Lower lobe of right lung (tissue), 2 donors: ENCODE results near the gene DCC. TPM values are rescaled to one million over a fixed set of nuclear protein-coding genes. Genes with fewer than 3 reads are reported as not detected.

Experiments used
- ATAC-seq, 2 donors: fragments of 200-7000 bp; cut with Tn5 transposase; one replicate each; pipeline ENCODE4 v1.9.1; 2020 to 2022; ENCODE audit warnings: mild to moderate bottlenecking in 2 of 2, moderate library complexity in 2 of 2
- DNase-seq: peaks from one replicate; pipeline ENCODE4 v3.0.0-alpha.2; 2020
- H3K27ac ChIP-seq: fragments of 200-600 bp; one replicate; pipeline ENCODE4 v1.8.0; 2022
- H3K27me3 ChIP-seq: fragments of 200-600 bp; one replicate; pipeline ENCODE4 v1.8.0; 2022; ENCODE audit warnings: low read depth
- H3K36me3 ChIP-seq: fragments of 200-600 bp; one replicate; pipeline ENCODE4 v1.8.0; 2022; ENCODE audit warnings: mild to moderate bottlenecking
- H3K4me1 ChIP-seq: fragments of 200-600 bp; one replicate; pipeline ENCODE4 v1.8.0; 2022
- H3K4me3 ChIP-seq: fragments of 200-600 bp; one replicate; pipeline ENCODE4 v1.8.0; 2022; ENCODE audit warnings: mild to moderate bottlenecking
- H3K9me3 ChIP-seq: fragments of 200-600 bp; one replicate; pipeline ENCODE4 v1.8.0; 2022
- intact Hi-C: fragments of 100-400 bp; cut with DNase I; formaldehyde crosslinking; loops from one replicate; pipeline ENCODE4 v1.11.0; 2022
- total RNA-seq: library from RNA; stranded (reverse); fragmentation: NEBNext Ultra II Directional; extraction: Animal tissue kit (Norgen Biotek cat#: 25700); gene quantifications from one replicate; pipeline ENCODE4 v1.2.1, GENCODE V29; 2021
- TF ChIP-seq, protein P1 (sequence below): fragments of 200-600 bp; IDR thresholded peaks from one replicate; pipeline ENCODE4 v1.8.0; 2022; ENCODE audit warnings: antibody characterized with exemption, mild to moderate bottlenecking
- donor health status: DM: no; HTN: yes; CAD: no; lungs with severe emphysema.

The DCC gene
- total RNA-seq, 1 donor from 2014 or later: 4.5 TPM

DNA sequence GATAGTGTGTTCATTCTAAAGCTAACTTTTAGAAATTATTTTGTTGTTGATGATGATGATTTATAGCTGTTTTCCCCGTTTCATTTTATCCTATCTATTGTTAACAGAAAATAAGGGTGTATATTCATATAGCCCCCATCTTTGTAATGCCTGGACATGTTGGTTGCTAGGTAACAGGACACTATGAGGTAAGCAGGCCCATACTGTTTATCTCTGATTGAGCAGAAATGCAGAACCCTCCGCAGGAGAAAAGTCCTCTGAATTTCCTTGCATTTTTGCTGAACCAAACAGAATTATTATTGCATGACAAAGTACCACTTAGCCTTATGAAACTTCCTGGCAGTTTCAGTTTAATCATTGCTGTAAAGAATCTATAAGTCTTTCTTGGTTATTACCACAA, 339.4 kb downstream of the DCC start:
- intact Hi-C loops: no loop called here
- H3K27me3 ChIP-seq: no peaks in the 10 kb centered on the region
- no peaks in the 10 kb centered on the region for H3K4me1 ChIP-seq
- TF ChIP-seq, protein P1, sequence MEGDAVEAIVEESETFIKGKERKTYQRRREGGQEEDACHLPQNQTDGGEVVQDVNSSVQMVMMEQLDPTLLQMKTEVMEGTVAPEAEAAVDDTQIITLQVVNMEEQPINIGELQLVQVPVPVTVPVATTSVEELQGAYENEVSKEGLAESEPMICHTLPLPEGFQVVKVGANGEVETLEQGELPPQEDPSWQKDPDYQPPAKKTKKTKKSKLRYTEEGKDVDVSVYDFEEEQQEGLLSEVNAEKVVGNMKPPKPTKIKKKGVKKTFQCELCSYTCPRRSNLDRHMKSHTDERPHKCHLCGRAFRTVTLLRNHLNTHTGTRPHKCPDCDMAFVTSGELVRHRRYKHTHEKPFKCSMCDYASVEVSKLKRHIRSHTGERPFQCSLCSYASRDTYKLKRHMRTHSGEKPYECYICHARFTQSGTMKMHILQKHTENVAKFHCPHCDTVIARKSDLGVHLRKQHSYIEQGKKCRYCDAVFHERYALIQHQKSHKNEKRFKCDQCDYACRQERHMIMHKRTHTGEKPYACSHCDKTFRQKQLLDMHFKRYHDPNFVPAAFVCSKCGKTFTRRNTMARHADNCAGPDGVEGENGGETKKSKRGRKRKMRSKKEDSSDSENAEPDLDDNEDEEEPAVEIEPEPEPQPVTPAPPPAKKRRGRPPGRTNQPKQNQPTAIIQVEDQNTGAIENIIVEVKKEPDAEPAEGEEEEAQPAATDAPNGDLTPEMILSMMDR: no peak
- ATAC-seq (no peak), DNase-seq (no peak)
- H3K27ac ChIP-seq: no peak overlapping the region
- no peak overlapping the region for H3K4me3 ChIP-seq
- H3K36me3 ChIP-seq: no peaks in the 10 kb centered on the region
- H3K9me3 ChIP-seq: no peaks in the 10 kb centered on the region

DNA sequence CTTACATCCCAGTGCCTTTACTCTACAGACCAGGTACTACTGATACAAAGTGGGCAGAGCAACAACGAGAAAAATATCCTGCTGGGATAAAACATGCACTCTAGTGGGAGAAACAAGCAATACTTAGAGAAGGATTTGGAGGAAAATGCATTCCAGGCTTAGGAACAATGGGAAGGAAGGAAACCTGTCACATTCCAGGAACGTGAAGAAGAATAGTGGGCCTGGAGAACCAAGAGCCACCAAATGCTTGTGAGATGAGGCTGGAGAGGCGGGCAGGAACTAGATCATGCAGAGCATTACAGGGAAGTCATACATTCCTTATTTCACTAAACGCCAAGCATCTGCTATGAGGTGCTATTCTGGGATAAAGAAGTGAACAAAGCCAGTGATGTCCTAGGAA, 342.3 kb downstream of the DCC start:
- no peak for ATAC-seq
- Histone ChIP-seq H3K36me3 (no peaks in the 10 kb centered on the region), H3K4me3 (no peak overlapping the region), H3K9me3 (no peaks in the 10 kb centered on the region), H3K27ac (no peak overlapping the region), H3K4me1 (no peaks in the 10 kb centered on the region), H3K27me3 (no peaks in the 10 kb centered on the region)
- DNase-seq: no peak
- intact Hi-C loops: no loop called here
- TF ChIP-seq, protein P1: no peak

DNA sequence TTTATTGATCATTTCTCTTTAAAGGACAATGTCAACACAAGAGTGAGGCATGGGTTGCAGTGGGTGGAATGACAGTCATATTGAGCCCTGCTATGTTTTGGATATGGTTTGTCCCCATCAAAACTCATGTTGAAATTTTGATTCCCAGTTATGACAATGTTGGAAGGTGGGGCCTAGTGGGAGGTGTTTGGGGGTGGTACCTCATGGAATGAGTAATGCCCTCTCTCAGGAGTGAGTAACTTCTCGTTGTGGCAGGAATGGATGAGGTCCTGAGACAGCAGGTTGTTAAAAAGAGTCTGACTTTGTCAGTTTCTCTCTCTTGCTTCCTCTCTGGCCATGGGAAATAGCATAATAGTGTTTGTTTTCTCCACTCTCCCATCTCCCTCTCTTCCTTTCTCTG, 345.3 kb downstream of the DCC start:
- Histone ChIP-seq H3K4me1 (no peaks in the 10 kb centered on the region), H3K27ac (no peak overlapping the region), H3K36me3 (no peaks in the 10 kb centered on the region), H3K9me3 (no peaks in the 10 kb centered on the region), H3K4me3 (no peak overlapping the region), H3K27me3 (no peaks in the 10 kb centered on the region)
- no peak for DNase-seq
- no peak for ATAC-seq
- intact Hi-C loops: no loop called here
- TF ChIP-seq, protein P1: no peak

DNA sequence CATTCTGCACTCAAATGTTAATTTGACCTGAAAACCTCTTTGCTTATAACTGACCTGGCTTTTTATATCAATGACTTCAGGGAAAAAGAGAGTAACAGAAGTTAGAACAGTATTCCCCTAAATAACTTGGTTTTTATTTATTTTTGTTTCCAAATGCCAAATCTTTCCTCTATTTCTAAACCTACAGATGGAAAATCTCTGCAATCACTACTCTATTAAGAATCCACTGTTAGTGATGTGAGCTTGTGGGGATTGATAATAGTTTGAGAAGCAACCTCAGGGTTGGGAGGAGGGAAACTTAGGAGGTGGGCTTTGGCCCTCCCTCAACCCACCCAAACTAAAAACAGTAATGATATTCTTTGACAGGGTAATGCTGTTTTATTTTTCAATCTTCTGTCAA, 351.8 kb downstream of the DCC start:
- Histone ChIP-seq H3K27ac (no peak overlapping the region), H3K4me3 (no peak overlapping the region), H3K27me3 (no peaks in the 10 kb centered on the region), H3K9me3 (no peaks in the 10 kb centered on the region), H3K36me3 (no peaks in the 10 kb centered on the region), H3K4me1 (no peaks in the 10 kb centered on the region)
- DNase-seq (no peak), ATAC-seq (no peak)
- TF ChIP-seq, protein P1: no peak
- intact Hi-C loops: loop anchor here (10.0 kb wide), 1 partner anchor 77 kb away; no protein-coding TSS in a partner anchor

DNA sequence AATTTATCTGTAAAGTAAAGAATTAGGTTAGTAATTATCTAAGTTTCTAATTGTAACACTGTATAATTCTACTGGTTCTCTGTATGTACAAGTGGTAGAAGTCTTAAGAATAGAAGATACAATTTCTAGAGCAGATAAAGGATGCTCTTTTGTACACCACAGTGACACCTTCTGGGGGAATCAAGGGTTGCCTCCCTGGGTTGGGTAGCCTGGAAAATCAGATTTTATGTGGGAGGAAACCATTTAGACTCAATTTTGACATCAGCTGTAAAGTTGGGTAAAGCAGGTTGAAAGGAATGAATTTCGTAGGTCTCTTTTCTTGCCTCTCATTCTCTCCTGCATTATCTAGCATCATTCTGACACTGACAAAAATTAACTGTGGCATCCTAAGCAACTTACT, 354.8 kb downstream of the DCC start:
- Histone ChIP-seq H3K4me1 (no peaks in the 10 kb centered on the region), H3K9me3 (no peaks in the 10 kb centered on the region), H3K27me3 (no peaks in the 10 kb centered on the region), H3K27ac (no peak overlapping the region), H3K36me3 (no peaks in the 10 kb centered on the region), H3K4me3 (no peak overlapping the region)
- no peak for DNase-seq
- ATAC-seq: no peak
- TF ChIP-seq, protein P1: no peak
- intact Hi-C loops: loop anchor here (10.0 kb wide), 1 partner anchor 80 kb away; no protein-coding TSS in a partner anchor

DNA sequence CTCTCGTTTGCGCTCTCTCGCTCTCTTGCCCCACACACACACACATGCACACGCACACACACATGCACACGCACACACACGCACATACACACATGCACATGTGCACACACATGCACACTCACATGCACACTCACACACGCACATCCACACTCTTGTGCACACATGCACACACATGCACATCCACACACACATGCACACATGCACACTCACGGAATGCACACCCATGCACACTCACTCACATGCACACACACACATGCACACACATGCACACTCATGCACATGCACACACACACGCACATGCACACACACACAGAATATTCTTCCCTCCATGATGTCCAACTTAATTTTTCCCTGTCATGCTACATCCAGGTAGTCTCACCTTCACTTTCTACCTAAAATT, 360.1 kb downstream of the DCC start:
- TF ChIP-seq, protein P1: no peak
- Histone ChIP-seq H3K9me3 (no peaks in the 10 kb centered on the region), H3K4me3 (no peak overlapping the region), H3K27me3 (no peaks in the 10 kb centered on the region), H3K36me3 (no peaks in the 10 kb centered on the region), H3K4me1 (no peaks in the 10 kb centered on the region), H3K27ac (no peak overlapping the region)
- intact Hi-C loops: no loop called here
- DNase-seq (no peak), ATAC-seq (no peak)
